ENCODE results near the gene PCBP3.
A peak's percentile ranks its signal among the peaks of the same experiment; 100 is the strongest.
"Not testable (repeated sequence)": the region's sequence is repeated elsewhere in the genome, so short reads cannot be mapped to it uniquely, and the experiment has no call there.

The PCBP3 gene

DNA sequence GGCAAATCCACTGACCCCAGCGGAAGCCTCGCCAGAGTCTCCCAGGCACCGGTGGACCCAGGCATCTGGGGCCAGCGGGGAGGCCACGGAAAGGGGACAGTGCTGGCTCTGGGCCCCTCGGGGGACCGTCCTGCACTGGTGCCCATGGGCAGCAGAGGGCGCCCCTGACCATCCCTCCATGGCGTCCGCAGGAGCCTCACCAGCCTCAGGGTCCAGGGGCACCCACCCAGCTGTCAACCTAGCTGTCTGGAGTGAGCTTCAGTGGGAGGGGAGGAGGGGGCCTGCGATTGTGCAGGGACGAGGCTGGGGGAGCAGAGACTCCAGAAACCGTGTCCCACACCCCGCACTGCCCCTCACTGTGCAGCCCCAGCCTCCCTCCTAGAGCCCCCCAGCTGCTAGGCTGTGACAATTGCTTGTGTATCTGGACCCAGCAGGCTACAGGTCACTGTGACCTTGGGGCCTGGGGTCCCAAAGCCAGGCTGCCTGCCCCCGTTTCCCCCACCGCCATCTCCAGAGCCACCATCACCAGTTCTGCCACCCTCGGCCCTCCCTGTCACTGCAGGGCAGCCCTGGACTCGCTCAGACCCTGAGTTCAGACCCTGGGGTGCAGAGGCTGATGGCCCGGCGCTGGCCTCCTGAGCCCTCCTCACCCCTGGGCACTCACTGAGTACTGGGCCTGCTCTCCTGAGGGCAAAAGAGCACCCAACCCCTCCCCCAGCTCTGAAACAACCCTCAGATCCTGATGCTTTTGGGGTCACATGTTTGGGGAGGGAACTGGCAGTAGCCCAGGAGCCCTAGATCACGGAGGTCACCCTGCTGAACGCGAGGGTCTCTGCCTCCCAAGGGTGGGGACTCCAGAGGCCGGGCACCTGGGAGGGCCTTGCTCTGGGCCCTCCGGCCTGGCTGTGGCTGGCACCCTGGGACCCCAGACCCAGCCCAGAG lies 327.4 kb downstream of the PCBP3 start:
- peak; percentile 16 for DNase-seq (ENCODE audit: low spot score)

DNA sequence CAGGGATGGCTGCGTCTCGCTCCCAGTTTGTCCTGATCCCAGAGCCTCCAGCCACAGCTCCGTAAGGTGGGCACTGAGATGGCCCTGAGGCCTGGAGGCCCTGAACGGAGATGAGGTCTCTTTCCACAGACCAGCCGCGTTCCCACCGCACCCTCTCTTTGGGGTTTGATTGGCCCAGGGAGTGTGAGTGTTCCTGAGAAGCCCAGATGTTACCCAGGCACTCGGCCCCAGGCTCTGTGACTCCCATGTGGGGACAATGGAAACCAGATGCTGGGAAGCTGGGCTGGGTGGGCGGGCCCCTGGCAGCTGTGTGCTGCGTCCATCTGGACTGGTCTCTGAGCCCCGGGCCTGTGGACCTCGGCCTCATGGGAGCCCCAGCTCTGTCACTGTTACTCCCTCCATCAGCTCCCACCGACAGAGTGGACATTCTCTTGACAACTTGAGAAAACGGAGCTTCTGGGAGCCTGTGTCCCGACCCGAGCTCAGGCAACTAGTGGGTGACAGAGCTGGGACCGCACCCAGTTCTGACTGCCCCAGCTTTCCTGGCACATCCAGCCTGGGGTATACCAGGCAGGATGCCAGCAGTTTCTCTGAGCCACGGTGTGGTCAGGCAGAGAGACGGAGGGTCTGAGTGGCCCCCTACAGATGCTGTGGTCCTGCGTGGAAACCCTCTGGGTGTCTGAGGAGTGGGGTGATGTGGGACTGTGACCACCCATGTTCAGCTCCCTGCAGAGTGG lies 328.3 kb downstream of the PCBP3 start:
- DNase-seq (ENCODE audit: low spot score), result no peak

DNA sequence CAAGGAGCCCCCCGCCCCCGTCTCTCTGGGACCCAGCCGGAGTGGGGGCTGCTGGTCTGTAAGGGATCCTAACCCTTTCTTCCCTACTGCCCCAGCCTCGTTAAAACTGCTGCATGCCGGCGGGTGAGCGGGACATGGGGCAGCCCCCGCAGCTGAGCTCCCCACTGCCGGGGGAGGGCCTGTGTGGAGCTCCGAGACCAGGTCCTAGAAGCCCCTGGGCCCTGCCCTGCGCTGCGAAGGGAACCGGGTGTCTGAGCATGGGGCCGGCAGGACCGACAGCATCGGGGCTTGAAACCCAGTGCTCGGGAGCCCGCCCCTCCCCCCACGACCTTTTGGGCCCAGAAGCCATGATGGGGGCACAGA lies 328.8 kb downstream of the PCBP3 start:
- no peak for DNase-seq (ENCODE audit: low spot score)

DNA sequence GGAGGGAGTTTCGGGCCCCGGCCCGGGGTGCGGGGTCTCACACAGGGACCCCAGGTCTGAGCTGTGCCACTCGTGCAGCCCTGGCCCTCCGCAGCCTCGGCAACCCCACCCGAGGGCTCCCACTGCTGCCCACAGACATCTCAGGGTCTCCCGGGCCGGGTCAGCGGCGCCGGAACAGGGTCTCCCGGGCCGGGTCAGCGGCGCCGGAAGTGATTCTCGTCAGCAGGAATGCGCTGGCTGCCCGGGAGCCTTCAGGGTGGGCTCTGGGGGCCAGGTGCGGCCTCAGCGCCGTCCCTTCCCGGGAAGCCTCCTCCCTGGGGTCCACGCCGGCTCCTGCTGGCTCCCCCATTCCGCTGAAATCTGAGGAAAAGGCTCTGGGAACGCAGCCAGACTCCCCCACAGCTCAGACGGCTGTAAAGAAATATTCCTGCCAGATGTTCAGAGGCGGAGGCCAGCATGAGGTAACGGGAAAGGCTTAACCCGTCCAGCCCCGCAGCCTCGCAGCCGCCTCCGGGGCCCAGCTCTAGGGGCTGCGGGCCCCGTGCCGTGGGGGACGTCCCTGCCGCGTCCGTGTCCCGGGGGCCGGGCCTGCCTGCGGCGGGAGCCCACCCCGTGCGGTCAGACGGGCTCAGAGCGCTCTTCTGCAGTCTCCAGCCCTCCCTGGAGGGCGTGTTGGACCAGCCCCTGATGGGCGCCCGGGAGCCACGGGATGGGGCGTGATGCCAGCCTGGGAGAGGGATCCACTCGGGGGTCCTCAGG lies 329.4 kb downstream of the PCBP3 start:
- no peak for DNase-seq (ENCODE audit: low spot score)

DNA sequence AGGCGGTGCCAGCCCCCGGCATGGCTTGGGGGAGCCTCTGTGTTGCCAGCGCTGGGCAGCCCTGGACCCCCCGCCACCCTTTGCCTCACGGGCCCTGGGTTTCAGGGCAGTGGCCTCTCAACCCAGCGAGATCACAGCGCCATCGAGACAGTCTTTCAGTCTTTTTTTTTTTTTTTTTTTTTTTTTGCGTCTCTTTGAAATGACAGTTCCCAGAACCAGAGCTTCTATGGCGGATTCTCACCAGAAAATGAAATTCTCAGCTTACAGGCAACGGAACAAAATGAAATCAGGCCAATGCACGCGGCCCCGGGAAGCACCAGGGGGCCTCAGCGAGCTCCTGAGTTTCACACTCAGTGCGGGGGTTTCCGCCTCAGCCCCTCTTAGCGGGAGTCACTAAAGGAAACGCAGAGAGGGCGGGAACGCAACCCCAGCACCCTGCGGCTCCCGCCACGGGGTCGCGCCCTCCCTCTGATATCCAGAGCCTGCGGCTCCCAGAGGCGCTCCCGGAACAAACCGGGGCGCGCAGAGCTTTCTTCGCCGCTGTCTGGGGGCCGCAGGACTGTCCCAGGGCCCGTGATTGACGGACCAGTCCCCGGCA lies 330.0 kb downstream of the PCBP3 start:
- DNase-seq (ENCODE audit: low spot score), result no peak

DNA sequence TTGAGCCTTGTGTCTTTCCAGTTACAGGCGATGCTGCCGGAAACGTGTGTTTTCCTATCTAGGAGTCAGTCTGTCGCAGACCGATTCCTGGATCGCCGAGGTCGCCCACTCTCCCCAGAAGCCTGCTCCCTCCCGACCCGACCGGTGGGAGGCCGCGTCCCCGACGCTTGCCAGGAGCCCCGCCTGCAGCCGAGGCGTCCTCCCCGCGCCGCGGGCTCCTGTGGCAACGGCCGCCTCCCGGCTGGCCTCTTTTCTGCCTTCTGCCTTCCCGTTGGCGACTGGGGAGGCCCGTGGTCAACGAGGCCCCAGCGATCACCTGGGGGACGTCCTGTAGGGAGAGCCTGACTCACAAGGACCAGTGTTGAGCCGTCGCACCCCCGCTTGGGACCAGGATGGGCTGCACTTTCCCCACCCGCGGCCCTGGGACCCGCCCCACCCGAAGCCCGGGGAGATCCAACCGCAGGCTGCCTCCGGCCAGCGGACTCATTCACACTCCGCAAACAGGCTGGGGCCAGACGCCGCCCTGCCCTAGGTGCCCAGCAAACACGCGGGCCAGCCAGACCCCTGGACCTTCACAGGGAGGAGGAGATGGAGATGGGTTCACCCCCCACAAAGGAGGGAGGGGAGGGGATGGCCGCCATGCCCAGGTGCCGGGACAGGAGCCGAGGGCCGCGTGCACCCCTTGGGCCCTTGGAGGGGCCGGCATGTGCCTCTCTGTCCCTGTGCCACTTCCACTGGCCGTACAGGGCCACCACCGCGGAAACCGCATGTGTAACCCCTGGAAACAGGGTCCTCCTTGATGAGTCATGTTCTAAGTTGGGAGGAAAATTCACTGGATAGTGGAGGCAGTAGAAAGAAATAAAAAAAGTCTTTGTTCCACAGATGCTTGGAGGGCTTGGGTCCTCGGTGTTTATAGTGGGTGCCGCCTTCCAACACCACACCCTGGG lies 330.8 kb downstream of the PCBP3 start:
- DNase-seq (ENCODE audit: low spot score), result no peak

DNA sequence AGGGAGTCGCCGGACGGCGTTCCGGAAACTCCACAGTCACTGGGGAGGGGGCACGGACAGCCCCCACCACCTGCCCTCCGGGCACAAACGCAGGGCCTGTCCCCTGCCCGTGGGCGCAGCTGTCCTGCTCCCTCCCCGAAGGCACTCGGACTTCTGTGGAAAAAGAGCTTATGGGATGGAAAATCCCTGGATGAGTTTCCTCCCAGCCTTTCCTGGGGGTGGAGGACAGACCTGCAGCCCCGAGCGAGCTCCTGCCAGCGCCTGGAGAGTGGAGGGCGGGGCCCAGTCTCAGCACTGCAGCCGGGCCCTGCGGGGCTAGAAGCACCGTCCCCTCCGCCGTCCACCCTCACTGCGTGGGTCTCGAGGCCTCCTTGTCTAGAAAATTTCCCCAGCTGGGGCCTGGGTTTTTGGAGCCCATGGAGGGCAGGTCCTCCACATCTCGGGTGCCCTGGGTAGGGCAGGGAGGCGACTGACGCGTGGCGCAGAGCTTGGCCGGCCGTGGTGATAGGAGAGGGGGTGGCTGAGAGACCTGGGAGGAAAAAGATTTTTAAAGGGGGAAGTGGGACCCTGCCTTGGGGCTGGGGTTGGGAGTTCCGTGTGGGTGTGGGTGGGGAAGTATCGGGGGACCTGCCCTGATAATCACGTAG lies 331.6 kb downstream of the PCBP3 start:
- DNase-seq (ENCODE audit: low spot score), result no peak

DNA sequence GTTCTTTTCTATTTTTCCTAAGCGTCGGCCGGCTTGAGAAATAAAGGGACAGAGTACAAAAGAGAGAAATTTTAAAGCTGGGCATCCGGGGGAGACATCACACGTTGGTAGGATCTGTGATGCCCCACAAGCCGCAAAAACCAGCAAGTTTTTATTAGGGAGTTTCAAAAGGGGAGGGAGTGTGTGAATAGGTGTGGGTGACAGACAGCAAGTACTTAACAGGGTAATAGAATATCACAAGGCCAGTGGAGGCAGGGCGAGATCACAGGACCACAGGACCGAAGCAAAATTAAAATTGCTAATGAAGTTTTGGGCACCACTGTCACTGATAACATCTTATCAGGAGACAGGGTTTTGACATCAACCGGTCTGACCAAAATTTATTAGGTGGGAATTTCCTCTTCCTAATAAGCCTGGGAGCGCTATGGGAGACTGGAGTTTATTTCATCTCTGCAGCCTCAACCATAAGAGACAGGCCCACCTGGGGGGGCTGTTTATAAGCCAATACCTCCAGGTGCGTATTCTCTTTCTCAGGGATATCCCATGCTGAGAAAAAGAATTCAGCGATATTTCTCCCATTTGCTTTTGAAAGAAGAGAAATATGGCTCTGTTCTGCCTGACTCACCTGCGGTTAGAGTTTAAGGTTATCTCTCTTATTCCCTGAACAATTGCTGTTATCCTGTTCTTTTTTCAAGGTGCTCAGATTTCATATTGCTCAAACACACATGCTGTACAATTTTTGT lies 332.3 kb downstream of the PCBP3 start:
- DNase-seq (ENCODE audit: low spot score), result not testable (repeated sequence)

DNA sequence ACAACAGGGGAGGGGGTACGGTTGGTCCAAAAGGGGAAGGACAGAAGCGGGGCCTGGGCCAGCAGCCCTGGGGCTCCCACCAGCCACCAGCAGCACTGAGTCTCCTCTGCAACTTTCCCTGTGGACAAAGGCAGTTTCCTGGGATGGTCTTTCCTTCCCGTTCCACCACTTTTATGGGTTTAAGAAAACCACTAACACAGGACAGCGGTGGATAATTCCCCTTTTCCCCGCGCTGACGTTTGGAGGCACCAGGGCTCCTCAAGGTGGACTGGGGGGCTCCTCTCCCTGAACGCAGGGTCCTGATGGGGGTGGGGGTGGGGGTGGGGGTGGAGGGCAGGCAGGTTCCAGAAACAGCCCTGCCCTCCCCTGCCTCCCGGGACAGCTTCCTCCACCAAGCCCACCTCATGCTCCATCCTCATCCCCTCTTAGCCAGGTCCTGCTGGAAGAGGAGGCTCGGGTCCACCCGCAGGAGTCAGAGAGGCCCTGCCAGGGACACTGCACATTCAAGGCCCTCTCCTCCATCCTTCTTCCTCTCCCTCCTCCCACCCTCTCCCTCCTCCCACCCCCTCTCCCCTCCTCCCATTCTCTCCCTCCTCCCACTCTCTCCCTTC lies 333.3 kb downstream of the PCBP3 start:
- no peak for DNase-seq (ENCODE audit: low spot score)

DNA sequence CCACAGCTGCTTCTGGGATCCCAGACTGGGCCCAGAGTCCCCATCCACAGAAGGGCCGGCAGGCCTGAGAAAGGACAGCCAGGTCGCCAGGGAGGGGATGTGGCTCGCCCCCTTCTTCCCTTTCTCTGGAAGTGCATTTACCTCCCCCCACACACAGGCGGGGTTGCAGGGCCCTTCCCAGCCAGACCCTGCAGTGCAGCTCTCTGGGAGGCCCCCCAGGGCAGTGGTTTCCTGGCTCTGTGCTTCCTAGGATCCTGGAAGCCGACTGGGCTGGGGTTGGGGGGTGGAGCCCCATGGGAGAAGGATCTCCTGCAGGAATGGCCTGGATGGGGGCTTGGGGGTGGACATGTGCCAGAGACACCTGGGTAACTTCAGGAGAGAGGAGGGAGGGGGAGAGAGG lies 333.9 kb downstream of the PCBP3 start:
- DNase-seq (ENCODE audit: low spot score), result no peak

DNA sequence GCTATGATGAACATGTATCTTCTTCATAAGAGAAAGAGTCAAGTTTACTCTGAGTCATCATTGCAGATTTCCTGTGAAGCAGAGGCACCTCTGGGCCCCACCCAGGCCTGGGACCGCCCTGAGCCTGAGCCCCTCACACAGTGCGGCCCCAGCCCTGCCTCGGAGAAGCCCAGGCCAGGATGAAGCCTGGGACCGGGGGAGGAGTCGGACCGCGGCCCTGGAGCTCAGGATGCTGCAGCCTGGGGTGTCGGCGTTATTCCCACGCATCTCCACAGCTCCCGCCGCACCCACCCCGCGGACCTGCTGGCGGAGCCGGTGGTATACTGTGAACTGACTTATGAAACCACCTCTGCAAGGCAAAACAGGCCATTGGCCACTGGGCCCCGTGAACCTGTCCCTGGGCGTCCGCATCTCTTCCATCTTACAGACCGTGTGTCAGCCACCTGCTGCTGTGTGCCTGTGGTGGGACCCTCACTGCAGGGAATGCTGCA lies 335.7 kb downstream of the PCBP3 start:
- DNase-seq (ENCODE audit: low spot score), result no peak

DNA sequence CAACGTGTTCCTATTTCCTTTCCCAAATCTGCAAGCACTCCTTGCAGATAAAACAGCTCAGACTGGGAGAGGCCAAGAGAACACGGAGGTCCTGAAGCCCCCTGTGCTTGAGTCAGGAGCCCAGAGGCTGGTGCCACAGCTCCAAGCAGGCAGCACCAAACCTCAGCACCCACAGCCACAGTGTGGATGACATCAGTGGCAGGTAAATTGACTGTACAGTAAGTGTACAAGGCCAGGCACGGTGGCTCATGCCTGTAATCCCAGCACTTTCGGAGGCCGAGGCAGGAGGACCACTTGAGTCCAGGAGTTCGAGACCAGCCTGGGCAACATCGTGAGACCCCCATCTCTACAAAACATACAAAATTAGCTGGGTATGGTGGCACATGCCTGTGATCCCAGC lies 336.1 kb downstream of the PCBP3 start:
- no peak for DNase-seq (ENCODE audit: low spot score)

DNA sequence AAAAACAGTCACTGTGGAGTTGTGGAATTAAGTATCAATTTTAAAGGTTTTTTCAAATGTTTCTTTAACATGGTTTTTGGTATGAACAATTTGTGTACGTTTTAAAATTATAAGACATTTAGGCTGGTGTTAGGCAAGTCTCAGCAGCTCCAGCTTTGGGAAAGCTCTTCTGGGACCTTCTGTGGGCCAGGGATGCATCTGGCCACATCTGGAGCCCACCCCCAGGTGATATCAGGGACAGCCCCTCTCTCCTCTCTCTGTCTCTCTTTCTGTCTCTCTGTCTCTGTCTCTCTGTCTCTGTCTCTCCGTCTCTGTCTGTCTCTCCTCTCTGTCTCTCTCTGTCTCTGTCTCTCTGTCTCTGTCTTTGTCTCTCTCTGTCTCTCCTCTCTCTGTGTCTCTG lies 336.7 kb downstream of the PCBP3 start:
- no peak for DNase-seq (ENCODE audit: low spot score)

DNA sequence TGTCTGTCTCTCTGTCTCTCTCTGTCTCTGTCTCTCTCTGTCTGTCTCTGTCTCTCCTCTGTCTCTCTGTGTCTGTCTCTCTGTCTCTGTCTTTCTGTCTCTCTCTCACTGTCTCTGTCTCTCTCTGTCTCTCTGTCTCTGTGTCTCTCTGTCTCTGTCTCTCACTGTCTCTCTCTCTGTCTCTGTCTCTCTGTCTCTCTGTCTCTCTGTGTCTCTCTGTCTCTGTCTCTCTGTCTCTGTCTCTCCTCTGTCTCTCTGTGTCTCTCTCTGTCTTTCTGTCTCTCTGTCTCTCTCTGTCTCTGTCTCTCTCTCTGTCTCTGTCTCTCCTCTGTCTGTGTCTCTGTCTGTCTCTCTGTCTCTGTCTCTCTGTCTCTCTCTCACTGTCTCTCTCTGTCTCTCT lies 337.2 kb downstream of the PCBP3 start:
- DNase-seq (ENCODE audit: low spot score), result no peak

DNA sequence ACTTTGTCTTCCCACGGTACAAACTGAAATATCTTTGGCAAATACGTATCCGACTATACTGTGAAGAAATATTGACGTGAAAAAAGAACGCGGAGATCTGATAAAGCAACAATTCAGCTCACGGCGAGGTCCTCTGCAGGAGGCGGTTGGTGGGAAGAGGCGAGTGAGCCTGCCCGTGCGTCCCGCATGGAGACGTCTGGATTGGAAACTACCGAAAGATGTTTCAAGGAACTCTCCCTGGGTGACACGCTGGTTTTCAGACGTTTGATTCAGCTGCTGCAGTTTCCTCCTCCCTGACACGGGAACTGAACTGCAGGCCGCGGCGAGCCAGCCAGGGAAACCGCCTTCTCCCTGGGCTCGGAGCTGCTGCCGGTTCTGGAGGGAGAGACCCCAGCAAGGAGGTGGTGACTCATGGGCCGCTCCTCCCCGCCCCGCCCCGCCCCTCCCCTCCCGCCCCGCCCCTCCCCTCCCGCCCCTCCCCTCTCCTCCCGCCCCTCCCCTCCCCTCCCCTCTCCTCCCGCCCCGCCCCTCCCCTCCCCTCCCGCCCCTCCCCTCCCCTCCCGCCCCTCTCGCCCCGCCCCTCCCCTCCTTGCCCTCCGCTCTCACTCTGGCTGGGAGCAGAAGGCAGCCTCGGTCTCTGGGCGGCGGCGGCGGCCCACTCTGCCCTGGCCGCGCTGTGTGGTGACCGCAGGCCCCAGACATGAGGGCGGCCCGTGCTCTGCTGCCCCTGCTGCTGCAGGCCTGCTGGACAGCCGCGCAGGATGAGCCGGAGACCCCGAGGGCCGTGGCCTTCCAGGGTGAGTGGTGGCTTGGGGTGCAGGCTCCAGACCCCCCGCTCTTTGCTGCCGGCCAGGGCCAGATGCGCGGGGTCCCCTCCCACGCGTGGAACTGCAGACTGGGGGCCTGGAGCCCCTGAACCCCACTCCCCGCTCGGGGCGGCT lies 337.9 kb downstream of the PCBP3 start, which contains the start of gene COL6A1:
TSS of gene COL6A1 (plus strand) at position 620 of the 941 bp plus-strand sequence. CDS start at position 701, 81 bp downstream.
- DNase-seq (ENCODE audit: low spot score), result peak; percentile 84

DNA sequence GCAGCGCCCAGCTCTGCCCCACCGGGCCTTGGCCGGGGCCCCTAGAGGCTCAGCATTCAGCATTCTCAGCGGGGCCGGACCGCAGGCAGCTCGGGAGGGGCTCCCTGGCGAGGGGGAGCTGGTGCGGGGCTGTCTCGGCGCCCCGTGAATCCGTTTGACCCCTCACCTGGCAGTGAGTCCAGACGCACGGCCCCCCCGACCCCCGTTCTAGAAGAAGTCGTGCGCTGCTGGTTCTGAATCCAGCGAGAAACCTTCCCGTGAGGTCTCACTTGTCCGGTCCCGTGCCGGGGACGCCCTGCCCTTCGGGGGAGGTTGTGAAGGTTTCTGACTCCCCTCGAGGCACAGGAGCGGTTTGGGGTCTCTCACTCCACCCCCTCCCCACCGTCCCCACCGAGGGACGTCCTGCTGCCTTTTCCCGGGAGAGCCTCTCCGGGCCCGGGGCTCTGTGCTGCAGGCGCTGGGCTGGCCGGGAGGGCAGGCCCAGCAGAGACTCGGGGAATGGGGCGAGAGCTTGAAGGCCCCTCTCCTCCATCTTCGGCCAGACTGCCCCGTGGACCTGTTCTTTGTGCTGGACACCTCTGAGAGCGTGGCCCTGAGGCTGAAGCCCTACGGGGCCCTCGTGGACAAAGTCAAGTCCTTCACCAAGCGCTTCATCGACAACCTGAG lies 338.7 kb downstream of the PCBP3 start:
- peak; percentile 6 for DNase-seq (ENCODE audit: low spot score)
